HUES64 (cell line): Measurements from ENCODE around the gene IFNA4.

Experiments
- H3K27ac ChIP-seq: 2 replicates; pipeline ENCODE4 v1.7.0; 2013; ENCODE audit warnings: low read depth, low read length, inconsistent platforms
- H3K27me3 ChIP-seq: 2 replicates; pipeline ENCODE4 v1.6.1; 2013; ENCODE audit warnings: mild to moderate bottlenecking, low read length; ENCODE audit not compliant: insufficient read depth
- H3K36me3 ChIP-seq: 2 replicates; pipeline ENCODE4 v1.6.1; 2013; ENCODE audit warnings: mild to moderate bottlenecking, low read length; ENCODE audit not compliant: insufficient read depth
- H3K4me1 ChIP-seq: 2 replicates; pipeline ENCODE4 v1.6.1; 2013; ENCODE audit warnings: mild to moderate bottlenecking, low read length, moderate library complexity; ENCODE audit not compliant: insufficient read depth
- H3K4me3 ChIP-seq: 2 replicates; pipeline ENCODE4 v1.5.1; 2013; ENCODE audit warnings: mild to moderate bottlenecking, low read length, moderate library complexity
- H3K9ac ChIP-seq: 2 replicates; pipeline ENCODE4 v1.6.1; 2013; ENCODE audit warnings: mild to moderate bottlenecking, low read depth, low read length
- H3K9me3 ChIP-seq: 2 replicates; pipeline ENCODE4 v1.6.1; 2013; ENCODE audit warnings: low read depth, low read length; ENCODE audit not compliant: insufficient read depth
- WGBS: fragments of 150-250, 120-280 bp; methylation state at CpG from one replicate; pipeline ENCODE4 v1.1.7; 2013; ENCODE audit warnings: missing lambda C conversion rate; 5-methylcytosine and 5-hydroxymethylcytosine counted together

IFNA4 gene

DNA sequence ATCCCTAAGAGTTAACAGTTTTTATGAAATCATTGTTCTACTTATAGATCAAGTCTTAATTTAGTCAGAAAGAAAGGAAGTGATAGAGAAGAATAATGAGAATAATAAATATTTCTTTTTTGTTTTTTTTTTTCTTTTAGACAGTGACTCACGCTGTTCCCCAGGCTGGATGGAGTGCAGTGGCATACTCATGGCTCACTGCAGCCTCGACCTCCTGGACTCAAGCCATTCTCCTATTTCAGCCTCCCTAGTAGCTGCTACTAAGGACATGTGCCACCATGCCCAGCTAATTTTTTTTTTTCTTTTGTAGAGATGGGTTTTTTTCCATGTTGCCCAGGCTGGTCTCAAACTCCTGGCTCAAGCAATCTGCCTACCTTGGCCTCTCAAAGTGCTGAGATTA, 31.9 kb downstream of the IFNA4 start:
- Histone ChIP-seq H3K4me3 (no peak overlapping the region), H3K27ac (no peak overlapping the region), H3K9me3 (no peaks in the 10 kb centered on the region), H3K4me1 (peaks cover 6% of the 10 kb centered on the region; the same call in 1 of the 2 replicates), H3K36me3 (no peaks in the 10 kb centered on the region), H3K9ac (no peak overlapping the region), H3K27me3 (no peaks in the 10 kb centered on the region)
- WGBS: 86% methylated on average over 2 of the region's 2 CpGs

- H3K27ac ChIP-seq: no peak overlapping the region
- H3K4me3 ChIP-seq: no peak overlapping the region
- H3K36me3 ChIP-seq: no peaks in the 10 kb centered on the region
- peaks cover 6% of the 10 kb centered on the region; the same call in 1 of the 2 replicates for H3K4me1 ChIP-seq
- no peaks in the 10 kb centered on the region for H3K9me3 ChIP-seq
- no peak overlapping the region for H3K9ac ChIP-seq
- 4% methylated on average over 2 of the region's 3 CpGs for WGBS
- H3K27me3 ChIP-seq: no peaks in the 10 kb centered on the region
Measured at GRCh38 chr9:21154018-21154608, 33.3 kb downstream of the IFNA4 start.

GRCh38 chr9:21153336-21154017, 33.9 kb downstream of the IFNA4 start:
- H3K9ac ChIP-seq: no peak overlapping the region
- no peak overlapping the region for H3K4me3 ChIP-seq
- H3K36me3 ChIP-seq: no peaks in the 10 kb centered on the region
- peaks cover 6% of the 10 kb centered on the region; the same call in 1 of the 2 replicates for H3K4me1 ChIP-seq
- H3K27me3 ChIP-seq: no peaks in the 10 kb centered on the region
- no peak overlapping the region for H3K27ac ChIP-seq
- WGBS: 41% methylated on average over 3 of the region's 3 CpGs
- no peaks in the 10 kb centered on the region; the same call in 1 of the 2 replicates for H3K9me3 ChIP-seq

DNA sequence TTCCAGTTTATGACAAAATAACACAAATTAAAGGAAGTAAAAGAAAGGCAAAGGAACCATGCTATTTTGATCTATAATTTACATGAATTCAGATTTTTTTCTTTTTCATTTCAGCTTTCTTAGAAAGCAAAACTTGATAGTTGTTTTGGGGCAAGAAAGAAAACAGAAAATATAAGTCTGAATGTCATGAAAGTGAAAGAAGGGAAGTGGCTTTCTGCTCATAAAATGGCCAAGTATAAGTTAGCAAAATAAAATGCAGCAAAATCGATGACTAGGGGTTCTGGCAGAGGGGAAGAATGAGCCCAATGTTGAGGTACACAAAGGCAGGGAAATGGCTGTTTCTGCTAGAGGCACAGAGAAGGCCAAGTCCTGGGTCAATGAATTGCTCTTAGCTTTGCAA, 42.8 kb downstream of the IFNA4 start:
- WGBS: 89% methylated on average over 1 of the region's 1 CpG
- H3K27ac ChIP-seq: no peak overlapping the region
- H3K36me3 ChIP-seq: no peaks in the 10 kb centered on the region
- H3K9me3 ChIP-seq: no peaks in the 10 kb centered on the region; the same call in 1 of the 2 replicates
- H3K4me1 ChIP-seq: no peaks in the 10 kb centered on the region
- H3K27me3 ChIP-seq: no peaks in the 10 kb centered on the region
- no peak overlapping the region for H3K4me3 ChIP-seq
- no peak overlapping the region for H3K9ac ChIP-seq

DNA sequence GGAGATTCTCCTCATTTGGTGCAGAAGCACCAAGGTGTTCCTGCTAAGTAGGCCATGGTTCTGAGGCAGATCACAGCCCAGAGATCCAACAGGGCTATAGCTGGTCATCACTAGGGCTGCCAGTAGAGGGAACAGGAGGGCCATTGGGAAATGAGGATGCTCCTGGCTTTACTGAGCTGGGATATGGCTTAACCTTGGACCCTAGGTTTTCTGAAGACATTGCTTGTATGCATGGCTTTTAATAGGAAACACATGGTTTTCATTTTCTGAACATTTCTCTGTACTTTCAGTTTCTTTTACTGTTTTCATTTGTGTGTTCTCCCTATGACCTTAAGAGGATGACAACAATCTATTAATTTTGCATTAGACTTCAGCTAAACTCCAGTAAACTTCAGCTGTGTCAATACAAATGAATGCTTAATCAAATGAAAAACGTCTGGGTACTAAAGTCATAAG, 45.9 kb downstream of the IFNA4 start, which contains the start of gene IFNW1:
Gene IFNW1 (minus strand): TSS at position 406 of the 456 bp plus-strand sequence. CDS start 262 bp downstream, at position 144.
- Histone ChIP-seq H3K9ac (no peak within 1 kb of the TSS), H3K9me3 (no peaks in the 10 kb centered on the region), H3K4me3 (no peak within 1 kb of the TSS), H3K36me3 (no peaks in the 10 kb centered on the region), H3K27ac (no peak within 1 kb of the TSS), H3K4me1 (no peaks in the 10 kb centered on the region), H3K27me3 (no peaks in the 10 kb centered on the region)
- no CpG with 5 or more reads among the region's 1 CpG for WGBS

DNA sequence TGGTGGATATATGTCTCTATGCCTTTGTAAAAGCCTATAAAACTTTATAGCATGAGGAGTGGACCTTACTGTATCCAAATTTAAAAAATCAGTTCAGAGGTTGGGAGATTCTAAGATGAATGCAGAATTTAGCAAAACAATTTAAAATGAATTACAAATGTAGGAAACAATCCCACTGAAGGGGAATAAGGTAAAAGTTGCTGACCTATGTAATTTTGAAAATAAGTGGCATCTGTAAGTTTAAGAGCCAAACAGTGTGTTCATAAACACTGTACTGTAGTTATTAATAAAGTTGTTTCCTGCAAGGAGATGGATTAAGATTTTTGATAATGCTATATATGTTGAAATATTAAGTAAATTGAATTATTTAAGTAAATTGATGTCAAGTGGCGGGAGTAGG, 50.4 kb downstream of the IFNA4 start:
- Histone ChIP-seq H3K4me1 (no peaks in the 10 kb centered on the region), H3K36me3 (no peaks in the 10 kb centered on the region)
- 100% methylated on average over 1 of the region's 1 CpG for WGBS

More for the DNA sequence above, 50.4 kb downstream of the IFNA4 start:
- H3K4me3 ChIP-seq: no peak overlapping the region
- no peaks in the 10 kb centered on the region for H3K9me3 ChIP-seq
- H3K9ac ChIP-seq: no peak overlapping the region
- no peak overlapping the region for H3K27ac ChIP-seq
- no peaks in the 10 kb centered on the region for H3K27me3 ChIP-seq
